GM12878 (cell line): ENCODE data around the gene FANCC. TPM values are rescaled to one million over a fixed set of nuclear protein-coding genes. Genes with fewer than 3 reads are reported as not detected.

Source experiments
- ATAC-seq: fragments of 200-7000 bp; cut with Tn5 transposase; 3 replicates; pipeline ENCODE4 v1.9.1; 2020; ENCODE audit warnings: mild to moderate bottlenecking, moderate library complexity
- BruUV-seq: library from RNA; stranded (reverse); fragments of 400-500 nt; replicated peaks from 2 replicates; lab custom pipeline; 2021; lab: Mats Ljungman, UMichigan
- CTCF ChIA-PET: fragments of 300-600 bp; sonication (Branson Sonifier 250); formaldehyde crosslinking; extraction: SDS; loops from one replicate; lab custom pipeline; 2021; ENCODE audit warnings: inconsistent platforms; lab: Yijun Ruan, JAX
- POLR2A ChIA-PET: fragments of 350-600 bp; formaldehyde crosslinking; extraction: SDS; loops from one replicate; lab custom pipeline; 2021; ENCODE audit warnings: inconsistent platforms; lab: Charles Lee
- RAD21 ChIA-PET: fragments of 300-600 bp; sonication (Branson Sonifier 250); formaldehyde crosslinking; loops from one replicate; lab custom pipeline; 2023; ENCODE audit warnings: antibody characterized with exemption; ENCODE audit not compliant: unreplicated experiment; lab: Charles Lee
- SMC1A ChIA-PET: fragments of 300-600 bp; sonication (Branson Sonifier 250); formaldehyde crosslinking; loops from one replicate; lab custom pipeline; 2023; ENCODE audit not compliant: unreplicated experiment, uncharacterized antibody; lab: Charles Lee
- DNase-seq: peaks from one replicate; pipeline ENCODE4 v3.0.0-alpha.2; 2011; ENCODE audit warnings: low read depth, low spot score
- FAIRE-seq: peaks from 3 replicates; lab custom pipeline; 2011; peaks lifted over from hg19 to GRCh38; lab: Jason Lieb, UNC
- H2AFZ ChIP-seq: 2 replicates; pipeline ENCODE4 v1.6.0; 2011; ENCODE audit warnings: low read depth, low read length, control low read depth; ENCODE audit not compliant: control insufficient read depth
- H3K27ac ChIP-seq: 2 replicates; pipeline ENCODE4 v1.5.1; 2011; ENCODE audit warnings: control low read depth; ENCODE audit not compliant: control insufficient read depth, insufficient read depth
- H3K27me3 ChIP-seq, 2 experiments: replicated peaks in 1 of 2; 2 replicates each; pipeline versions ENCODE4 v1.6.0 to v1.6.1; 2011; ENCODE audit warnings: low read length in 1 of 2; ENCODE audit not compliant: control insufficient read depth in 2 of 2, insufficient read depth in 2 of 2
- H3K36me3 ChIP-seq, 2 experiments: 2 replicates each; pipeline ENCODE4 v1.5.1; 2011; ENCODE audit warnings: low read length in 1 of 2; ENCODE audit not compliant: control insufficient read depth in 2 of 2, insufficient read depth in 2 of 2
- H3K4me1 ChIP-seq: 2 replicates; pipeline ENCODE4 v1.6.1; 2011; ENCODE audit warnings: mild to moderate bottlenecking, low read length, moderate library complexity, mixed read lengths; ENCODE audit not compliant: control insufficient read depth, insufficient read depth
- H3K4me2 ChIP-seq: 2 replicates; pipeline ENCODE4 v1.6.0; 2011; ENCODE audit warnings: control low read depth; ENCODE audit not compliant: control insufficient read depth, insufficient read depth
- H3K4me3 ChIP-seq: fragments of 200-600 bp; sonication (generic); 2 replicates; pipeline ENCODE4 v1.5.1; 2016
- H3K79me2 ChIP-seq: 2 replicates; pipeline ENCODE4 v1.6.0; 2011; ENCODE audit warnings: low read length; ENCODE audit not compliant: control insufficient read depth, insufficient read depth
- H3K9ac ChIP-seq: 2 replicates; pipeline ENCODE4 v1.8.0; 2011; ENCODE audit warnings: low read length, control low read depth, mixed read lengths; ENCODE audit not compliant: control insufficient read depth, insufficient read depth
- H3K9me3 ChIP-seq: replicated peaks from 3 replicates; pipeline ENCODE4 v1.5.1; 2011; ENCODE audit warnings: mild to moderate bottlenecking, low read length; ENCODE audit not compliant: control insufficient read depth, insufficient read depth
- H4K20me1 ChIP-seq: 2 replicates; pipeline ENCODE4 v1.6.0; 2011; ENCODE audit not compliant: control insufficient read depth, insufficient read depth
- SMC3 ChIP-seq: IDR thresholded peaks from 2 replicates; pipeline ENCODE4 v1.6.1; 2011; ENCODE audit warnings: low read length, improper control_type of control experiment, borderline replicate concordance
- WGBS: methylation state at CpG from one replicate; pipeline ENCODE4 v1.1.6; 2016; ENCODE audit warnings: low lambda C conversion rate; ENCODE audit not compliant: insufficient replicate concordance, insufficient coverage; ENCODE audit errors: missing lambda C conversion rate; 5-methylcytosine and 5-hydroxymethylcytosine counted together
- in situ Hi-C: fragments of 300-500 bp; cut with MboI; formaldehyde crosslinking; loops from 9 replicates; pipeline ENCODE4 v1.14.3; 2018; ENCODE audit warnings: mixed read lengths
- intact Hi-C: fragments of 100-400 bp; cut with micrococcal nuclease; formaldehyde crosslinking; loops from one replicate; pipeline ENCODE4 v1.14.2; 2022; ENCODE audit not compliant: unreplicated experiment
- polyA plus RNA-seq, 11 experiments: library from polyadenylated mRNA; depleted of rRNA in 4 of 11; unstranded in 6 of 11; stranded (reverse) in 5 of 11; fragments of >200 nt; fragmentation: Nextera tagmentation in 4 of 11; fragmentation: Illumina TruSeq in 1 of 11; extraction: Ambion mirVana in 4 of 11; extraction: Trizol in 1 of 11; gene quantifications; 1 replicate in 1 of 11; 2 replicates in 10 of 11; pipeline versions ENCODE4 v1.2.1 to v1.2.3, GENCODE V29; 2011 to 2016; ENCODE audit warnings: inconsistent platforms in 2 of 11, missing spikeins in 2 of 11, low read depth in 1 of 11
- total RNA-seq, 4 experiments: library from RNA; depleted of rRNA in 3 of 4; stranded (reverse); fragments of >200 nt in 3 of 4; fragmentation: Illumina TruSeq in 1 of 4; extraction: Trizol in 1 of 4; gene quantifications; 2 replicates each; pipeline versions ENCODE4 v1.2.1 to v1.2.3, GENCODE V29; 2013 to 2021
- TF ChIP-seq, protein P1 (sequence below): IDR thresholded peaks from 2 replicates; pipeline ENCODE4 v1.6.1; 2012; ENCODE audit warnings: low read depth, low read length, improper control_type of control experiment
- TF ChIP-seq, protein P2 (sequence below), 3 experiments: IDR thresholded peaks in 2 of 3; conservative IDR thresholded peaks in 1 of 3; 2 replicates each; pipeline ENCODE4 v1.5.1; 2011; ENCODE audit warnings: low read depth in 3 of 3, low read length in 3 of 3, mild to moderate bottlenecking in 3 of 3, control low read depth in 2 of 3, moderate library complexity in 2 of 3, inconsistent platforms in 1 of 3, mixed read lengths in 1 of 3; ENCODE audit not compliant: control insufficient read depth in 2 of 3, insufficient read depth in 1 of 3; ENCODE audit errors: extremely low read depth in 1 of 3
- TF ChIP-seq, protein P3 (sequence below): fragments of 450-650 bp; IDR thresholded peaks from 2 replicates; pipeline ENCODE4 v1.6.1; 2017; ENCODE audit warnings: borderline replicate concordance

The FANCC gene
- total and polyA plus RNA-seq, 10 of the 15 experiments (the other 5 are each of a cell fraction or from before 2014, with no cell fraction given), result 1.2 to 16.8 (median 10.5) TPM

DNA sequence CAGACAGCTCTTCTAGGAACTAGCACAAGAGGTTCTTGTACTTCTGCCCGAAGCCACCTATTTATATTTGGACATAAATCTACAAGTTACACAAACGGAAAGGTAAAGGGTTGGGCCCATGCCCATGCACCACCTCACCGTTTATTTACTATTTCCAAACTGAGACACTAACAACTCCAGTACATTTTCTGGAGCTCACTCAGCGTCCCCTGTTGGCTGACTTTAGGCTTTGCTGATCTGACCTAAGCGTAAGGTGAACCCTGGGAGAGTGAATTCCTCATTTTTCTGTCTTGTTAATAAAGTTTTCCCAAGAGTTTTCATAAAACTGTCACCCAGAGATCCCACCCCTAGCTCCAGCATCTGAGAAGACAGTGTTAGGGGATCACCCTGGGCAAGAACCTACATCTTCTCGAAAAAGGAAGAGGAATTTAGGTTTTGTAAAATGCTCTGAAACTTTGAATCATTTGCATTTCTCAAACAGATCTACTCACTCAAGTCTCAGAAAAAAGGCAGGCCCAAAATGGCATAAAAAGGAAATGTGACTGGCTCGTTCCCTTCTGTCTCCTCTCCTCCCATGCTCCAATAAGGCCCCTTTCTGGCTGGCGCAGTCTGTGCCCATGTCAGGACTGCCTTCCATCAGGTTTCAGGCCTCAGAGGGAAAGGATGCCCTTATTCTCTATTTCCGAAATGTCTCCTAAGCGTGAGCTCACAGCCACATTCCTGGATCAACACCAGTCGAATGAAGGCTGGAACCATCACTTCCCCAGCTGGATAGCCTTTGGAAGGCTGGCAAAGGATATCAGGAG, 201.3 kb downstream of the FANCC start:
- RAD21 ChIA-PET, result interaction anchor here (1.1 to 1.5 kb wide), 2 partner anchors 11 to 52 kb away, joined by 4 read pairs; no protein-coding TSS in a partner anchor

More for the DNA sequence above, 201.3 kb downstream of the FANCC start:
- no peaks in the 10 kb centered on the region for H3K79me2 ChIP-seq
- no peak for FAIRE-seq
- CTCF ChIA-PET, result interaction anchor here (0.7 to 5.6 kb wide), 5 partner anchors 8 to 435 kb away, joined by 3 to 58 read pairs (median 3); no protein-coding TSS in a partner anchor
- H3K36me3 ChIP-seq, result no peaks in the 10 kb centered on the region
- H4K20me1 ChIP-seq, result no peaks in the 10 kb centered on the region
- TF ChIP-seq, protein P1, sequence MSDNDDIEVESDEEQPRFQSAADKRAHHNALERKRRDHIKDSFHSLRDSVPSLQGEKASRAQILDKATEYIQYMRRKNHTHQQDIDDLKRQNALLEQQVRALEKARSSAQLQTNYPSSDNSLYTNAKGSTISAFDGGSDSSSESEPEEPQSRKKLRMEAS, result no peak
- TF ChIP-seq, protein P2, sequence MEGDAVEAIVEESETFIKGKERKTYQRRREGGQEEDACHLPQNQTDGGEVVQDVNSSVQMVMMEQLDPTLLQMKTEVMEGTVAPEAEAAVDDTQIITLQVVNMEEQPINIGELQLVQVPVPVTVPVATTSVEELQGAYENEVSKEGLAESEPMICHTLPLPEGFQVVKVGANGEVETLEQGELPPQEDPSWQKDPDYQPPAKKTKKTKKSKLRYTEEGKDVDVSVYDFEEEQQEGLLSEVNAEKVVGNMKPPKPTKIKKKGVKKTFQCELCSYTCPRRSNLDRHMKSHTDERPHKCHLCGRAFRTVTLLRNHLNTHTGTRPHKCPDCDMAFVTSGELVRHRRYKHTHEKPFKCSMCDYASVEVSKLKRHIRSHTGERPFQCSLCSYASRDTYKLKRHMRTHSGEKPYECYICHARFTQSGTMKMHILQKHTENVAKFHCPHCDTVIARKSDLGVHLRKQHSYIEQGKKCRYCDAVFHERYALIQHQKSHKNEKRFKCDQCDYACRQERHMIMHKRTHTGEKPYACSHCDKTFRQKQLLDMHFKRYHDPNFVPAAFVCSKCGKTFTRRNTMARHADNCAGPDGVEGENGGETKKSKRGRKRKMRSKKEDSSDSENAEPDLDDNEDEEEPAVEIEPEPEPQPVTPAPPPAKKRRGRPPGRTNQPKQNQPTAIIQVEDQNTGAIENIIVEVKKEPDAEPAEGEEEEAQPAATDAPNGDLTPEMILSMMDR (IDR thresholded peaks at IDR 0.05 in 2 of 3, conservative IDR thresholded peaks at IDR 0.05 in 1 of 3; ENCODE audit: control insufficient read depth in 2 of 3, extremely low read depth in 1 of 3, insufficient read depth in 1 of 3, low read depth in 3 of 3, low read length in 3 of 3), result peak in 1 of 3 experiments; percentile 14; a peak in 1 of 6 replicates
- peak; percentile 9; the same call in 1 of the 2 replicates for TF ChIP-seq SMC3
- TF ChIP-seq, protein P3, sequence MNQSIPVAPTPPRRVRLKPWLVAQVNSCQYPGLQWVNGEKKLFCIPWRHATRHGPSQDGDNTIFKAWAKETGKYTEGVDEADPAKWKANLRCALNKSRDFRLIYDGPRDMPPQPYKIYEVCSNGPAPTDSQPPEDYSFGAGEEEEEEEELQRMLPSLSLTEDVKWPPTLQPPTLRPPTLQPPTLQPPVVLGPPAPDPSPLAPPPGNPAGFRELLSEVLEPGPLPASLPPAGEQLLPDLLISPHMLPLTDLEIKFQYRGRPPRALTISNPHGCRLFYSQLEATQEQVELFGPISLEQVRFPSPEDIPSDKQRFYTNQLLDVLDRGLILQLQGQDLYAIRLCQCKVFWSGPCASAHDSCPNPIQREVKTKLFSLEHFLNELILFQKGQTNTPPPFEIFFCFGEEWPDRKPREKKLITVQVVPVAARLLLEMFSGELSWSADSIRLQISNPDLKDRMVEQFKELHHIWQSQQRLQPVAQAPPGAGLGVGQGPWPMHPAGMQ, result no peak
- POLR2A ChIA-PET, result interaction anchor here (1.0 to 1.6 kb wide), 2 partner anchors 11 to 255 kb away, joined by 3 to 4 read pairs; no protein-coding TSS in a partner anchor
- peaks cover 13% of the 10 kb centered on the region for H3K4me1 ChIP-seq
- BruUV-seq, result no TSS peak
- intact Hi-C loops, result no loop called here
- no peak overlapping the region for H2AFZ ChIP-seq
- no peaks in the 10 kb centered on the region for H3K9me3 ChIP-seq
- H3K4me2 ChIP-seq, result no peak overlapping the region; the same call in 1 of the 2 replicates
- 77% methylated on average over 11 of the region's 11 CpGs for WGBS
- peak overlapping the region; percentile 40; the same call in 1 of the 2 replicates for H3K27ac ChIP-seq
- DNase-seq, result no peak
- no peak overlapping the region for H3K4me3 ChIP-seq
- no peak overlapping the region for H3K9ac ChIP-seq
- SMC1A ChIA-PET, result interaction anchor here (1.2 to 2.0 kb wide), 6 partner anchors 10 to 447 kb away, joined by 3 to 6 read pairs (median 6); no protein-coding TSS in a partner anchor
- in situ Hi-C loops, result no loop called here
- no peaks in the 10 kb centered on the region for H3K27me3 ChIP-seq
- no peak; the same call in 1 of the 3 replicates for ATAC-seq
